ENCODE measurements around the gene MEGF6. TPM values are rescaled to one million over a fixed set of nuclear protein-coding genes. Genes with fewer than 3 reads are reported as not detected.

MEGF6 gene
- total RNA-seq, 1 experiment from 2014 or later = 32.4 TPM

- Mint-ChIP-seq H3K9me3 (ENCODE audit: low read depth, unreplicated experiment) (no peaks in the 10 kb centered on the region), H3K4me3 (ENCODE audit: low read depth, unreplicated experiment) (no peak overlapping the region), H3K27ac (ENCODE audit: unreplicated experiment) (no peak overlapping the region), H3K4me1 (ENCODE audit: low read depth, unreplicated experiment) (no peaks in the 10 kb centered on the region), H3K36me3 (ENCODE audit: insufficient read depth, unreplicated experiment) (peaks cover 9% of the 10 kb centered on the region), H3K27me3 (ENCODE audit: unreplicated experiment) (no peaks in the 10 kb centered on the region)
- intact Hi-C loops (cut with micrococcal nuclease; ENCODE audit: unreplicated experiment) = no loop called here
- DNase-seq = no peak
- CTCF ChIA-PET = no interaction called here
- BruUV-seq (replicated peaks) = no TSS peak
- TF ChIP-seq, protein P1, sequence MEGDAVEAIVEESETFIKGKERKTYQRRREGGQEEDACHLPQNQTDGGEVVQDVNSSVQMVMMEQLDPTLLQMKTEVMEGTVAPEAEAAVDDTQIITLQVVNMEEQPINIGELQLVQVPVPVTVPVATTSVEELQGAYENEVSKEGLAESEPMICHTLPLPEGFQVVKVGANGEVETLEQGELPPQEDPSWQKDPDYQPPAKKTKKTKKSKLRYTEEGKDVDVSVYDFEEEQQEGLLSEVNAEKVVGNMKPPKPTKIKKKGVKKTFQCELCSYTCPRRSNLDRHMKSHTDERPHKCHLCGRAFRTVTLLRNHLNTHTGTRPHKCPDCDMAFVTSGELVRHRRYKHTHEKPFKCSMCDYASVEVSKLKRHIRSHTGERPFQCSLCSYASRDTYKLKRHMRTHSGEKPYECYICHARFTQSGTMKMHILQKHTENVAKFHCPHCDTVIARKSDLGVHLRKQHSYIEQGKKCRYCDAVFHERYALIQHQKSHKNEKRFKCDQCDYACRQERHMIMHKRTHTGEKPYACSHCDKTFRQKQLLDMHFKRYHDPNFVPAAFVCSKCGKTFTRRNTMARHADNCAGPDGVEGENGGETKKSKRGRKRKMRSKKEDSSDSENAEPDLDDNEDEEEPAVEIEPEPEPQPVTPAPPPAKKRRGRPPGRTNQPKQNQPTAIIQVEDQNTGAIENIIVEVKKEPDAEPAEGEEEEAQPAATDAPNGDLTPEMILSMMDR (IDR thresholded peaks at IDR 0.05; ENCODE audit: unreplicated experiment) = no peak
Measured at GRCh38 chr1:3502641-3503524, 108.4 kb downstream of the MEGF6 start.

DNA sequence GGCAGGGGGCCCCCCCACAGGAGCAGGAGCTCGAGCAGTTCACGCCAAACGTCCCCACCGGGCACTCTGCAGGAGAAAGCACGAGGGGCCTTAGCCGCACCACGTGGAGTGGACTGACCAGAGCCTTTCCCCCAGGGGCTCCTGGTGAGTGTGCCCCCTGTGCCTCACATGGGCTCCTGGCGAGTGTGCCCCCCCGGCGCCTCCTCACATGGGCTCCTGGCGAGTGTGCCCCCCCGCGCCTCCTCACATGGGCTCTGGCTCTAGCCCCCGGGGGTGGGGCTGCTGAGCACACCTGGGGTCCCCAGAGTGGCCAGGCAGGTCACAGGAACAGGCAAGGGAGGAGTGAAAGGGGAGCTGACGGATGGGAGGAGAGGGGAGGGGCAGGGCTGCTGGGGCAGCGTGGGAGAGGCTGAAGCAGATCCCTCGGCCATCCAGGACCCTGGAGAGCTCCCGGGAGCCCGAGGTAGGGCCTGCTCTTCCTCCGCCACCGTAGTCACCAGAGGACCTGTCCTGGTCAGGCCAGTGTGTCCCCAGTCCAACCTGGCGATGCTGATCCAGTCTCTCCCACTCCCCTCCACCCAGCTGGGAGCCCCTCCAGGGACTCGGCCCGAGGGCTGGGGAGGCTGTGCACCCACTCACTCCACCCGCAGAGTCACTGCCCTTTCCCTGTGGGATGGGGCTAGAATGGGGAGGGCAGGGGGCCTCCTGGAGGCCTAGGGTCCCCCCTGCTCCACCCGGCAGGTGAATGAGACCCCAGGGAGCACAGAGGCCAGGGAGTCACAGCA is 109.3 kb downstream of the MEGF6 start:
- H3K9me3 Mint-ChIP-seq (ENCODE audit: low read depth, unreplicated experiment) = no peaks in the 10 kb centered on the region
- DNase-seq = no peak
- no peak overlapping the region for H3K4me3 Mint-ChIP-seq (ENCODE audit: low read depth, unreplicated experiment)
- no TSS peak for BruUV-seq (replicated peaks)
- no peaks in the 10 kb centered on the region for H3K4me1 Mint-ChIP-seq (ENCODE audit: low read depth, unreplicated experiment)
- intact Hi-C loops (cut with micrococcal nuclease; ENCODE audit: unreplicated experiment) = no loop called here
- peaks cover 10% of the 10 kb centered on the region for H3K36me3 Mint-ChIP-seq (ENCODE audit: insufficient read depth, unreplicated experiment)
- CTCF ChIA-PET = no interaction called here
- TF ChIP-seq, protein P1 (IDR thresholded peaks at IDR 0.05; ENCODE audit: unreplicated experiment) = no peak
- no peaks in the 10 kb centered on the region for H3K27me3 Mint-ChIP-seq (ENCODE audit: unreplicated experiment)
- no peak overlapping the region for H3K27ac Mint-ChIP-seq (ENCODE audit: unreplicated experiment)

DNA sequence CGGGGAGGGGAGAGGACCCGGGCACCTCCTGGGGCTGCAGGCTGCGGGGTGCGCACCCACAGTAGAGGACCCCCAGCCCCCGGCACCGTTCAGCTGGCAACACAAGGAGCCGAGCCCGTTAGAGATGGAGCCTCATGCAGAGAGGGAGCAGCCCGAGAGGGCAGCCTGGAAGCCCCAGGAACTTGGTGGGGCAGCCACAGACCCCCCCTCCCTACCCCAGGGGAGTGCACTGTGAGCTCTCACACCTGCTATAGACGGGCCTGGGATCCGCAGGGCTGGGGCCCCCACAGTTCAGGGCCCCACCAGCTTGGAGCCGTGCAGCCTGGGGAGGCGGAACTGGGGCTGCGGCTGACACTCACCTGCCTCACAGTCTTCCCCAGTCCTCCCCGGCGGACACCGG is 109.9 kb downstream of the MEGF6 start:
- no peaks in the 10 kb centered on the region for H3K4me1 Mint-ChIP-seq (ENCODE audit: low read depth, unreplicated experiment)
- intact Hi-C loops (cut with micrococcal nuclease; ENCODE audit: unreplicated experiment) = no loop called here
- CTCF ChIA-PET = no interaction called here

GRCh38 chr1:3500265-3500835 is 111.0 kb downstream of the MEGF6 start:
- BruUV-seq (replicated peaks) = no TSS peak
- H3K4me1 Mint-ChIP-seq (ENCODE audit: low read depth, unreplicated experiment) = no peaks in the 10 kb centered on the region
- H3K27me3 Mint-ChIP-seq (ENCODE audit: unreplicated experiment) = no peaks in the 10 kb centered on the region

More for the DNA sequence above, 109.9 kb downstream of the MEGF6 start:
- no peak for DNase-seq
- Mint-ChIP-seq H3K27me3 (ENCODE audit: unreplicated experiment) (no peaks in the 10 kb centered on the region), H3K4me3 (ENCODE audit: low read depth, unreplicated experiment) (no peak overlapping the region), H3K9me3 (ENCODE audit: low read depth, unreplicated experiment) (no peaks in the 10 kb centered on the region), H3K36me3 (ENCODE audit: insufficient read depth, unreplicated experiment) (peaks cover 10% of the 10 kb centered on the region), H3K27ac (ENCODE audit: unreplicated experiment) (no peak overlapping the region)
- TF ChIP-seq, protein P1 (IDR thresholded peaks at IDR 0.05; ENCODE audit: unreplicated experiment) = no peak
- BruUV-seq (replicated peaks) = no TSS peak

More at GRCh38 chr1:3500265-3500835, 111.0 kb downstream of the MEGF6 start:
- H3K27ac Mint-ChIP-seq (ENCODE audit: unreplicated experiment) = no peak overlapping the region
- H3K9me3 Mint-ChIP-seq (ENCODE audit: low read depth, unreplicated experiment) = no peaks in the 10 kb centered on the region
- DNase-seq = no peak
- no peak overlapping the region for H3K4me3 Mint-ChIP-seq (ENCODE audit: low read depth, unreplicated experiment)
- CTCF ChIA-PET = no interaction called here
- peaks cover 10% of the 10 kb centered on the region for H3K36me3 Mint-ChIP-seq (ENCODE audit: insufficient read depth, unreplicated experiment)
- TF ChIP-seq, protein P1 (IDR thresholded peaks at IDR 0.05; ENCODE audit: unreplicated experiment) = no peak
- intact Hi-C loops (cut with micrococcal nuclease; ENCODE audit: unreplicated experiment) = no loop called here

Data from Calu3 (cell line).